ENCODE measurements around the gene LRRC23.

GRCh38 chr12:6866163-6866919 lies 38.3 kb upstream of the LRRC23 start:
- no peak for TF ChIP-seq TCF7L2 (IDR thresholded peaks at IDR 0.05; ENCODE audit: low read depth, low read length)
- TF ChIP-seq CTCF (CRISPR knock-in tag; IDR thresholded peaks at IDR 0.05) = no peak
